ENCODE results near the gene ARHGAP23.
A peak's percentile ranks its signal among the peaks of the same experiment; 100 is the strongest.

ARHGAP23 gene

DNA sequence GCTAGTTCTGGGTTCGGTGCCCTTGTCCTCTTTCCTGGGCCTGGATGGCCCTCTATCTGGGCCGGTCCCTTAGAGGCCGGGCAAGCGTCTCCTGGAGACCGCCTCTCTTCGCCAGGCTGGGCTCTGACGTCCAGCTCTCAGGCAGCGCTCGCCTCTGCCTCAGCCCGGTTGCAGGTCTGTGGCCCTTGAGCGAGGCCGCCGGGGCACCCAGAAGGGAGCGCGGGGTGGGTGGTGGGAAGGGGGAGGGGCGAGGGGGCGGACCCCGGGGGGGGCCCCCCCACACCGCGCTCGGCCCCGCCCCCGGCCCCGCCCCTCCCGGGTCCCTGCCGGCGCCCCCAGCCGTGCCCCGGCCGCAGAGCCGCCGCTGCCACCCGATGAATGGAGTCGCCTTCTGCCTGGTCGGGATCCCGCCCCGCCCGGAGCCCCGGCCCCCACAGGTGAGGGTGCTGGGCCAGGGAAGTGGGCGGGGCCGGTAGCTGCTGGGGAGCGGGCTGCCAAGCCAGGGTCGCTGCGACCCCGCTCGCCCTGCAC, at the start of gene ARHGAP23:
TSS of gene ARHGAP23 (plus strand) at position 353 of the 531 bp plus-strand sequence. CDS start at position 375, 22 bp downstream.
- DNase-seq = peak; percentile 43

GRCh38 chr17:38379448-38379847, 48.8 kb upstream of the ARHGAP23 start:
- no peak for DNase-seq

DNA sequence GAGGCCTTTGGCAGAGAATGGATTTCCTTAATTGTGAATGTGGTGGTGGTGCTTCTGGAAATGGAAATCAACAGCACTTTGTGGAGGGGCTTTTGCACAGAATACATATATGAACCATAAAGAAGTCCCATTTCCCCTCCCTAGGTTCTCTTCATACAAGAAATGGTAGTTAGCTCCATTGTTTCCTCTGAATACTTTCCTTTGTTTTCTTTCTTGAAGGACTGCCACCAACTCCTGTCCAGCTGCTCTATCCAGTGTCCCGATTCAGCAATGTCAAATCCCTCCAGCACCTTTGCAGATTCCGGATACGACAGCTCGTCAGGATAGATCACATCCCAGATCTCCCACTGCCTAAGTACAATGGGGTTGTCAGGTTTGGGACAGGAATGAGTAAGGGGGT, 33.2 kb upstream of the ARHGAP23 start:
- DNase-seq = no peak

DNA sequence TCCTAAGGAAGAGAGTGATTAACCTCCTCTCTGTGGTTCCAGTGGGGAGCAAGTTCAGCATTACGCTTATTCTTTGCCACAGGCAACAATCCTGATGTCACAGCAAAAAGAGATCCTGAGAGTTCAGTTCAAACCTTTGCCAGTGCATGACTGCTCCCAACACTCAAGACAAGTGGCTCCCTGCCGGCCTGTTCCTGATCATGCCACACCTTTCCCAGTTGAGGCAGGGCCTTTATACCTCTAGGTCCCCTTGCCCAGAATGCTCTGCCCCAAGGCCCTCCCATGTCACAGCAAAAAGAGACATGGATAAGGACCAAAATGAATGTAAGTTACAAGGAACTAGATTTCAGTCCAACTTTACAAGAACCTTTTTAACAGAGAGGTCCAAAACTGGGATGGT, 31.0 kb upstream of the ARHGAP23 start:
- DNase-seq = no peak

- DNase-seq = no peak
These were observed 28.0 kb upstream of the ARHGAP23 start for GRCh38 chr17:38400286-38400685.

- DNase-seq = no peak
These were observed 26.8 kb upstream of the ARHGAP23 start for GRCh38 chr17:38401459-38401858.

GRCh38 chr17:38402897-38403296, 25.4 kb upstream of the ARHGAP23 start:
- DNase-seq = no peak

DNA sequence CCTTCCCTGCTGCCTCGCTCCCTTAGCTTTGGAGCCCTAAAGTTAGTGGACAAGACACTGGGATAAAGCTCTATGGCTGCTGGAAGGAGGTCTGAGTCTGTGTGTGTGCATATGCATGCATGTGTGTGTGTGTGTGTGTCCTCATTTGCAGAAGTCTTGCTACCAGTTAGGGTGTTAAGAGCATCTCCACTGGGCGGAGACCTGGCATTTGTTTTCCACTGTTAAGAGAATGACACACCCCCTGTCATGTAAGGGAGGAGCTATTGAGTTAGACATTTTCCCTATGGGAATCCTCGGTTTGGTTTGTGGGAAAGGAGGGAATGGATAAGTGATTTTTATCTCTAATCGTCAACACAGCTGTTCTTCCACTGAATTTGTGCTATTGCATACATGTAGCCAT, 24.8 kb upstream of the ARHGAP23 start:
- DNase-seq = no peak

DNA sequence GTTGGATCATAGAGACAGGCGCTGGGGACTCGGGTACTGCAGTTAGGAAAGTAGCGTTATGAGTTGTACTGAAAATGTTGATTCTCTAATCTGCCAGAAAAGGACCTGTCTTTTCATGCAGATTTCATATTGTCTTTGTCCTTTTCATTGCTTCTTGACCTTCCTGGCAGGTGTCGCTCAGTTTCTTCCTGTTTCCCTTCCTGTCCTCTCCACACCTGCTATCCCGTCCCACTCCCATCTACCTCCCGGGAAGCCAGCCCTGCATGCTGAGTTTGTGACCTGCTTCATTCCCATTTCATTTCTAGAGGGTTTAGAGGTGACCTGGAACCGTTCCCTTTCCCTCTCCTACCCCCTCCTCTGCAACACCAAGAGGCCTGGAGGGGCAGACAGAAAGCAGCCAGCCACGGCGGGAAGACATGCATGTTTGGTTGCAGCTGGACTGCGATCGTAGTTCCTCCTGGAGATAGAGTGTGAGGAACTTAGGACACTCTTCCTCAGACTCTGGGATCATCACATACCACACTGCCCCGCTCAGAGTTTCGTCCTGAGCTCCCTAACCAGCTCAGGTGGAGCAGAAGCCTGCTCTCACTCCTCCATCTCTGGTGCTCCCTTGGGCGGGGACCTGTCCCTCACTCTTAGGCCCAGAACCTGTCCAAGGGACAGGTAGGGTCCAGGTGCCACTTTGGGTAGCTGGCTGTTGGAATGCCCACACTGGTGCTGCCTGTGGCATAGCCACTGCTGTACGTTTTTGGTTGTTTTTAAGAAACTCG, 23.9 kb upstream of the ARHGAP23 start:
- DNase-seq = no peak

GRCh38 chr17:38405654-38406053, 22.6 kb upstream of the ARHGAP23 start:
- DNase-seq = no peak

- no peak for DNase-seq
These were observed 18.1 kb upstream of the ARHGAP23 start for GRCh38 chr17:38410201-38410600.

- no peak for DNase-seq
These were observed 12.7 kb upstream of the ARHGAP23 start for GRCh38 chr17:38415250-38416194.

GRCh38 chr17:38416840-38417209, 11.4 kb upstream of the ARHGAP23 start:
- DNase-seq = no peak

GRCh38 chr17:38417210-38417951, 10.9 kb upstream of the ARHGAP23 start:
- DNase-seq = no peak

DNA sequence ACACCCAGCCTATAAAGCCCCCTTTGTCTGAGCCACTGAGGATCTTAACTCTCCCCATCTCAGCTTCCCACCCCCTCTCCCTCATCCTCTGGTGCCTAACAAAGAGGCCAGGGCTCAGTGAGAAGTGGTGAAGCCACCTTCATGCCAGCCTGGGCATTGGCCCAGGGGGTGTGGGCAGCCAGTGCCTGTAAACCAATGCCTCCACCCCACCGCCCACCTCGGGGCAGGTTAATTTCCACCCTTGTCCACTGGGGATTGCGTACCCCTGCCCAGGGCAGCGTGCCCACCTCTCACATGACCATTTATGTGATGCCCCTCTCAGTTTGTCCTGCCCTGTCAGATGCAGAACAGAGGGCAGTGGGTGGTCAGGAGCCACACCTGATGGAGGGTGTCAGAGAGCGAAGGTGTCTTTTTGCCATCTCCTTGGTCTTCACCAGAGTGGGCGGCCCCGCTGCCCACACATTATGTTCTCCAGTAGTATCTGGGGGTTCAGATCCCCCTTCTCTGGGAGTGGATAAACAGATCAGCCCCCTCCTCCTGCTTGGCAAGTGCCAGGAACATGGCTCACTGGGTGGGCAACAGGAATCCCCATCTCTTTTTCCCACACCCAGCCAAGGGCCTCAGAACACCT, 10.1 kb upstream of the ARHGAP23 start:
- no peak for DNase-seq

DNA sequence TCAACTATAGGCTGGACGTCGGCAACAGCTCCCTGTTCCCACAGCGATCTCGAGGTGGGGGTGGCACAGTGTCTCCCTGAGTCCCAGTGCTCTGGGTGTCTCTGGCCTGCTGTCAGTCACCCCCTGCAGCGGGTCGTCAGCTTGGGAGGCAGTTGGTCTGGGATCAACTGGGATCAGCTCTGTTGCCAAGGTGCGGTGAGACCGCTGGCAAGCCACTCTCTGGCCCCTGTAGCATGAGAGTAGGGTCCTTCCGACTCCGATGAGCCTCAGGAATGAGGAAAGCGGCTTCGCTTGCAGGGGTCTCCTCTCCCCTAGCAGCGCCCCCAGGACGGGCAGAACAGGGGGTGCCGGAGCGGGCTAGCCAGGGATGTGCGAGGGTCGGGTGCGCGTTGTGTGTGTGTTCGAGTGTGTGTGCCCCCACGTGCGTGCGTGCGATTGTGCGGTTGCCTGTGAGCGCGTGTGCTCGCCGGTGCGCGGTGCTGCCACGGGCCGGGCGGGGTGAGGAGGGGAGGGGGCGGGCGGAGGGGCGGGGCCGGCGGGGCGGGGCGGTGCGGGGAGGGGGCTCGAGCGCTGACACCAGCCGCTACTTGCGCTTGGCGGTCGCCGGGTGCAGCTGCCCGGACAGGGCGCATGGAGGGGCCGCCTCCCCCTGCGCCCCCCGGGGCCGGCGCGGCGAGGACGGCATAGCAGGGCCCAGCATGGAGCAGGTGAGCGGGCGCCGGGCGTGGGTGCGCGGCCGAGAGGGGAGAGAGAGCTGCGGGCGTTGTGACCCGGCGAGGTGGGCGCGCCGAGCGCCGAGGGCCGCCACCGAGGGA, 9.4 kb upstream of the ARHGAP23 start:
- DNase-seq = no peak

DNA sequence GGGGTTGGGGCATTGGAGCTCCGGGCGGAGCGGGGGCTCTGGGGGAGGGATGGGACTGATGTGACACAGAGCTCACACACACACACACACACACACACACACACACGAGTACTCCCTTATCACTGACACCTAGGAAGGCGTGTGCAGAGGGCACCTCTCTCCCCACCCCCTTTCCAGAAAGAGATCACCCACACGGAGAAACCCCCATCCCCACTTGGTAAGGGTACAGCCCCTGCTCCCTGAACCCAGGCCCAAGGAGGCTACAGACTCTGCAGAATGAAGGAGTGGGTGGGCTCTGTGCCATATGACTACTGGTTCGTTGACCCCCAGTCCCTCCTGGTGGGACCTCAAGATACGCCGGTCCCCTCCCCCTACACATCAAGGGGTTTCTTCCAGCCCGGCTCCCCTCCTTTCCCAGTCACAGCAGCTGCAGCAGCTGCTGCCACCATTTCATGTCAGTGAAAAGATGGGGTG, 8.7 kb upstream of the ARHGAP23 start:
- no peak for DNase-seq

GRCh38 chr17:38420518-38420917, 7.7 kb upstream of the ARHGAP23 start:
- no peak for DNase-seq

DNA sequence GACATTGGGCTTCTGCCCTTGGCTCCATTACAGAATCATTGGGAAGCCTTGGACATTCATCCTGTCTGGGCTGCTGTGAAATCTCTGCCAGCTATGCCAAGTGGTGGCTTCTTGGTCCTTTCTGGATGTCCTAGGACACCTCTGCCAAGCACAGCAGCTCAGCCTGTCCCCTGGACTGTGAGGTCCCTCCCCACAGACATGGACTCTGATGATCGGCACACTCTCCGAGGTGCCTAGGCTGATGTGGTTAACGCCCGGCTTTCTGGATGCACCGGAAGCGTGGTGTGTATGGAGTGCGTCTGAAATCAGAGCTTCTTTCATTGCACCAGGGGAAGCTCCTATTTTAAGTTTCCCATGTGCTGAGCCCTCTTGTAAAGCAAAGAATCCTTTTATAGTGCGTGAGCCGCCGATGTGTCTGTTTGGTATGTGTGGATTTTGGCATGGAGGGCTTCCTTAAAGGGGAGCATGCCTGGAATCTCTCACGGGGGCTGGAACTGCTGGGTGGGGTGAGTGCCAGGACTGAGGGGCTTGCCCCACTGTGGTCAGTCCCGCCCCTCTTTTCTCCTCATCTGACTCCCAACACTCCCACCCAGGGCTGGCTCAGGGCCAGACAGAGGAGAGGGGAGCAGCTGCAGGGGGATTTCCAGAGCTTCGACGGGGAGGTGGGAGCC, 7.0 kb upstream of the ARHGAP23 start:
- DNase-seq = no peak

DNA sequence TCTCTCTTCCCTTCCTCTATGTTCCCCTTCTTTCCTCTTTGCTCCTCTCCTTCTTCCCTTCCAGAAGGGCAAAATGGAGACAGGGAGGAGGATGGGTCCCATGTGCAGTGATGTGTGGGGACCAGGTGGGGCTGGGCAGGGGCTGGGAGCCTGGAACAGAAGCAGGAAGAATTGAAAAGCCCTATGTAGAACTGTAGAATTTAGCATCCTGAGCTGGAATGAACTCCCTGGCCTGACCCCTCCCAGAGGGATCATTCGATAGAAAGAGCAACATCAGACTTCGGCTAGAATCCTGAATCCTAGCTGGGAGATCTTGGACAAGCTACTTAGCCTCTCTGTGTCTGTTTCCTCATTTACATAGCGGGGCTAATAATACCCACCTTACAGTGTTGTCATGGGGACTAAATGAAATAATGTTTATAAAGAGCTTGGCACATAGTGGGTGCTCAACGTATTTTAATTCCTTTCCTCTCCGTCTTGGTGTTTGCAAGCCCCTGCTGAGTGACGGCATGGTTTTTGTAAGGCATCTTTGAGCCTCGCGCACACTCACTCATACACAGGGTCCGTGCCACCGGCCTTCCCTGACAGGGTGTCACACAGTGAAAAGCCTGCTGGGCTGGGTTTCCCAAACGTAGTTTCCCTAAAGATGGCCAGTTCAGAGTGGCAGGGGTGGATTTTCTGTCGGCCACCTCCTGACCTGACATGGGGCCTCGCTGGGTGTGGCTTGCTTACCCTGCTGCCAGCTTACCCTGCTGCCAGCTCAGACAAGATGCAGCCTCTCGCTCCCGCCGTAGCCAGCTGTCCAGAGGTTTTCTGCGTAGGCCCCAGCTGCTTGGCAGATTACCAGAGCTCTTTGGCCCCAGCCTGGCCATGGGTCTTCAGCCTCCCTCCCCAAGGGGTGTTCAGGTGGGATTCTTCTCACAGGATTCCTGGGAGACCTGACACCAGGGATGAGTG, 6.1 kb upstream of the ARHGAP23 start:
- no peak for DNase-seq
